ENCODE data around the gene ANKRD28.

ANKRD28 gene

DNA sequence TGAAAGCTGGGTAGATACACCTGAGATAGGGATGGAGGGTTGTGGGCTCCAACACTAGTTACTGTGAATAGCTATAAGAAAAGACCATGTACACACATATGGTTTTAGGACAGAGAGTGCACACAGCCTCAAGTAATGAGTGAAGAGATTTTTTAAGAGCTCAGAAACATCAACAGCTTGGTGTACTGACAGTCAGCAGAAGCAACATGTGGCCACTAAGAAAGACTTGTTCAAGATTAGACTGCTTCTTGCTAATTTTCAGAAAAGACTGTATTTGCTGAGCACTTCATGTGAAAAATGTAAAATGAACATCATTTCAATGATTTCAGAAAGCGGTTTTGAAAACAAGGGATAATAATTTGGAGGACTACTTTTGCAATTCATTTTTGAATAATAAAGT, 10.3 kb downstream of the ANKRD28 start:
- peaks cover 18% of the 10 kb centered on the region for H3K9me3 Mint-ChIP-seq
- H3K4me1 Mint-ChIP-seq: peaks cover 6% of the 10 kb centered on the region
- TF ChIP-seq CTCF (IDR thresholded peaks at IDR 0.05; ENCODE audit: unreplicated experiment in 3 of 3): no peak
- H3K27ac Mint-ChIP-seq: no peak overlapping the region
- peaks cover 39% of the 10 kb centered on the region for H3K36me3 Mint-ChIP-seq (ENCODE audit: low read depth)
- H3K4me3 Mint-ChIP-seq: no peak overlapping the region
- H3K27me3 Mint-ChIP-seq (ENCODE audit: low read depth): no peaks in the 10 kb centered on the region

DNA sequence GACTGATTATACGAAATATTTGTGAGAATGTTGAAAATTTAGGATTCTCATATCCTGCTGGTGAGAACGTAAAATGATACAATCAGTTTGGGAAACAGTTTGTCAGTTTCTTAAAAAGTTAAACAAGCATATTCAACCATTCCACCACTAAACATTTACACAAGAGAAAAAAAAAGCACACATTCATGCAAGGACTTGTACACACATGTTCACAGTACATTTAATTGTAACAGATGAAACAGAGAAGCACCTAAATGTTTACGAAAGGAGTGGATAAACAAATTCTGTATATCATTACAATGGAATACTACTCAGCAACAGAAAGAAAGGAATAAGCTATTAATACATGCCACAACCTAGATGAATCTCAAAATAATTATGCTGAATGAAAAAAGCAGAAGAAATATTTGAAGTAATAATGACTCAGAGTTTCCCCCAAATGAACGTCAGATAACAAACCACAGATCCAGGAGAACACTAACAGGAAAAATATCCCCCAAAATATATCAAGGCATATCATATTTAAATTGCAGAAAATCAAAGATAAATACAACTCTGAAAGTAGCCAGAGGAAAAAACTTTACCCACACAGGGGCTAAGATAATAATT, 14.3 kb downstream of the ANKRD28 start:
- H3K27me3 Mint-ChIP-seq (ENCODE audit: low read depth): no peaks in the 10 kb centered on the region

DNA sequence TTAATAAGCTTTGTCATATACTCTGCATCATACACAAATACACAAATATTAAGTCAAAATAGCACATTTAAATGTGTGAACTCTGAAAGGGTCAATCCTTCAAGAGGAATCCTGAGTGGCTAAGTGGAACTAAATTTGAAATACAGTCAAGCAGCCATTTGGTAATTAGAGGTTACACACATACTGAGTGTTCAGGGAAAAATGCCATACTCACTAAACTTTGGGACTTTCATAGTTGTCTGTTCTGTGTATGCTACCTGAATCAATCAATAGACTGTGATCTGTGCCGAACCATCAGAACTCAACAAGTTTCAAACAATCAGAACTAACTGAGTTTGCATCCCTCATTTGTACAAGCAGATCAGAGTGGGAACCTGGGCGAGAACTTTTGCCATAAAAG, 15.3 kb downstream of the ANKRD28 start:
- no peaks in the 10 kb centered on the region for H3K9me3 Mint-ChIP-seq
- TF ChIP-seq CTCF (IDR thresholded peaks at IDR 0.05; ENCODE audit: unreplicated experiment in 3 of 3): no peak
- no peak overlapping the region for H3K4me3 Mint-ChIP-seq
- H3K36me3 Mint-ChIP-seq (ENCODE audit: low read depth): peaks cover 11% of the 10 kb centered on the region
- no peaks in the 10 kb centered on the region for H3K27me3 Mint-ChIP-seq (ENCODE audit: low read depth)
- no peak overlapping the region for H3K27ac Mint-ChIP-seq
- H3K4me1 Mint-ChIP-seq: peaks cover 6% of the 10 kb centered on the region

More for the DNA sequence above, 14.3 kb downstream of the ANKRD28 start:
- Mint-ChIP-seq H3K4me3 (no peak overlapping the region), H3K4me1 (peaks cover 6% of the 10 kb centered on the region), H3K36me3 (ENCODE audit: low read depth) (peaks cover 11% of the 10 kb centered on the region), H3K9me3 (no peaks in the 10 kb centered on the region), H3K27ac (no peak overlapping the region)
- no peak for TF ChIP-seq CTCF (IDR thresholded peaks at IDR 0.05; ENCODE audit: unreplicated experiment in 3 of 3)

GRCh38 chr3:15781637-15782402, 16.0 kb downstream of the ANKRD28 start:
- no peak for TF ChIP-seq CTCF (IDR thresholded peaks at IDR 0.05; ENCODE audit: unreplicated experiment in 3 of 3)
- H3K4me3 Mint-ChIP-seq: no peak overlapping the region
- H3K36me3 Mint-ChIP-seq (ENCODE audit: low read depth): peaks cover 11% of the 10 kb centered on the region
- no peaks in the 10 kb centered on the region for H3K27me3 Mint-ChIP-seq (ENCODE audit: low read depth)
- H3K9me3 Mint-ChIP-seq: no peaks in the 10 kb centered on the region
- H3K27ac Mint-ChIP-seq: no peak overlapping the region
- peaks cover 6% of the 10 kb centered on the region for H3K4me1 Mint-ChIP-seq

DNA sequence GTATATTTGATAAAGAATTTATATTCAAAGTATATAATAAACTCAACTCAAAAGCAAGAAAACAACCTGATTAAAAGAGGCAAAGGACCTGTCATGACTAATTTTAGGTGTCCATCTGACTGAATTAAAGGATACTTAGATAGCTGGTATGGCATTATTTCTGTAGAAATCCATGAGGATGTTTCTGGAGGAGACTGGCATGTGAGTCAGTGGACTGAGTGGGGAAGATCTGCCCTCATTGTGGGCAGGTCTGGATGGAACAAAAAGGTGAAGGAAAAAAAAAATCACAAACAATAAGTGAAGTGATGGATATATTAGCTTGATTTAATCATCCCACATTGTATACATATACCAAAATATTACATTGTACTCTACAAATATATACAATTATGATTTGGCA, 16.6 kb downstream of the ANKRD28 start:
- TF ChIP-seq CTCF (IDR thresholded peaks at IDR 0.05; ENCODE audit: unreplicated experiment in 3 of 3): no peak
- Mint-ChIP-seq H3K36me3 (ENCODE audit: low read depth) (peaks cover 13% of the 10 kb centered on the region), H3K9me3 (no peaks in the 10 kb centered on the region), H3K27ac (no peak overlapping the region), H3K27me3 (ENCODE audit: low read depth) (no peaks in the 10 kb centered on the region), H3K4me3 (no peak overlapping the region), H3K4me1 (peaks cover 6% of the 10 kb centered on the region)

DNA sequence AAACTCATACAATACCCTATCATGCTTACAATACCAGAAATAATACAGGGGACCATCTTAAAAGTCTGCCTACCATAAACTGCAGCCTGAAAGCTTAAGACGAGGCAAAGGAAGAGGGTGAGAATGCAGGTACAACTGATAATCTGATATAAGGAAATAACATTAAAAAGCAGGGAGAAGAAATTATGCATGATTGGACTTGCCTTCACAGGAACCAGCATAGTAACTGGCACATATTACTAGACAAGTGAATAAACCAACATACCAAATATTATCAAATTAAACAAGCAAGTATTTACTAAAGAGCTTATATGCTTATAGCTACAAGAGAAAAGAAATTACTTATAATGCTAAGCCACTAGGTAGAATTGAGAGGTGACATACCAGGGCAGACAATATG, 18.7 kb downstream of the ANKRD28 start:
- no peaks in the 10 kb centered on the region for H3K27me3 Mint-ChIP-seq (ENCODE audit: low read depth)
- H3K4me1 Mint-ChIP-seq: peaks cover 6% of the 10 kb centered on the region
- no peaks in the 10 kb centered on the region for H3K9me3 Mint-ChIP-seq
- no peak for TF ChIP-seq CTCF (IDR thresholded peaks at IDR 0.05; ENCODE audit: unreplicated experiment in 3 of 3)
- H3K27ac Mint-ChIP-seq: no peak overlapping the region
- peaks cover 4% of the 10 kb centered on the region for H3K36me3 Mint-ChIP-seq (ENCODE audit: low read depth)
- no peak overlapping the region for H3K4me3 Mint-ChIP-seq
